Measurements from ENCODE around the gene AMBP.
"Not testable (repeated sequence)": the region's sequence is repeated elsewhere in the genome, so short reads cannot be mapped to it uniquely, and the experiment has no call there.

Gene AMBP

DNA sequence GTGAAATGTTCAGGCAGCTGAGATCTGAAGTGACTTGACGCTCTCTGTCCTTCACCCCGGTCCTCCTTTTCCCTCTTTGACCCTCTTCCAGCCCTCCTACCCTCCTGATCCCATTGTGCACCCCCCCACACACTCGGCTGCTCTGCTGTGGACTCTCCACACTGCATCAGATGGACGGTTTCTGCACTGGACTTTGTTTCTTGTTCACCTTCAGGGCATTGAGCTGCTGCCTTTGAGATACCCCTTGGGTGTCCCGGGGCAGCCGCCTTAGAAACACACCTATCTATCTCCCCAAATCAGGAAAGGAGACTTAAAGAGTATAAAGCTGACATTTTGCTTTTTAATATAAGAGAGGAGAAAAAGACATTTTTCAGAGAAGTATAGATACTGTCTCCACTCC is 27.5 kb downstream of the AMBP start:
- no peak for DNase-seq (ENCODE audit: low read depth)

DNA sequence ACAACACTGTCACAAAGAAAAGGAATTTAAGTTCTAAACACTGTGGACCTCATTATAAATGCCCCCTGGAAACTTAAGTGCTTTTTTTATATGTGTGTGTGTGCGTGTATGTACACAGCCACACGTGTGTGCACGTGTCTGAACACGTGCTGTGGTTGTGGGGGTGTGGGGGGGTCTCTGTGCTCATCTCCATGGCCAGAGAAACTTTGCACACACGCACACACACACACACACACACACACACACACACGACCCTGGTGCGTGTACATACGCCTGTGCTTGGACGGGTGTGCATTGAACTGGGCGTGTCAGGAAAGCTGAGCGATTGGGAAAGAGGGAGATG is 27.9 kb downstream of the AMBP start:
- DNase-seq (ENCODE audit: low read depth) = no peak

GRCh38 chr9:114049441-114050225 is 28.5 kb downstream of the AMBP start:
- no peak for DNase-seq (ENCODE audit: low read depth)

- no peak for DNase-seq (ENCODE audit: low read depth)
Observed at GRCh38 chr9:114048533-114049415, 29.3 kb downstream of the AMBP start.

DNA sequence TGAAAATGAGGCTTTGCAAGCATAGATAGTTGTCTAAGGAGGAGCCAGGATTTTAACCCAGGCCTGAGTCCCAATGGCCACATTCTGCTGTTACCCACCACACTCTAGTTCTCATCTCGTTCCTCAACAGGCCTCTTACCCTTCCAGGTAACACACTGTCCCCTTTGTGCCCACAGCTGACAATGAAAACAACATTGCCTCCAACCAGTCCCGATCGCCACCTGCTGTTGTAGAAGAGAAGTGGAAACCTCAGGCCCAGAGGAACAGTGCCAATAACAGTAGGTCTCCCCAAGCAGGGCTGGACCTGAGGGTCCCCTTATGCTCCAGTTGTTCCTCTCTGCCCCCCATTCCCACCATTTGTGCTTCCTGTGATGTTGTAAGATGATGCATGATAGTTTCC is 30.4 kb downstream of the AMBP start:
- DNase-seq (ENCODE audit: low read depth) = no peak

DNA sequence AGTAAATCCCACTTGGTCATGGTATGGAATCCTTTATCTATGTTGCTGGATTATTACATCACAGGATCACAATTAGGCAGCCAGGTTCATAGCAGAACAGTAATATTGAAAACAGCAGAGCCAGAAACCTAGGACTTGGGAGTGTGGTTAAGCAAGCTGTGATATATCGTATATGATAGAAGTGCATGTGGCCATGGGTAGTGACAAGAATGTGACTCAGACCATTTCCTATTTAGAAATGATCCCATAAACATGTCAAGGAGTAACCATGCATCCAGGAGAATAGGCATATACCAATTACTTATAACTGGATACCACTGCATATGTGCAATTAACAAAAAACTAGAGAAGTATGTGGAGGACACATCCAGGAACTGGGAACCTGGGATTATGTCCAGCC is 31.2 kb downstream of the AMBP start:
- no peak for DNase-seq (ENCODE audit: low read depth)

DNA sequence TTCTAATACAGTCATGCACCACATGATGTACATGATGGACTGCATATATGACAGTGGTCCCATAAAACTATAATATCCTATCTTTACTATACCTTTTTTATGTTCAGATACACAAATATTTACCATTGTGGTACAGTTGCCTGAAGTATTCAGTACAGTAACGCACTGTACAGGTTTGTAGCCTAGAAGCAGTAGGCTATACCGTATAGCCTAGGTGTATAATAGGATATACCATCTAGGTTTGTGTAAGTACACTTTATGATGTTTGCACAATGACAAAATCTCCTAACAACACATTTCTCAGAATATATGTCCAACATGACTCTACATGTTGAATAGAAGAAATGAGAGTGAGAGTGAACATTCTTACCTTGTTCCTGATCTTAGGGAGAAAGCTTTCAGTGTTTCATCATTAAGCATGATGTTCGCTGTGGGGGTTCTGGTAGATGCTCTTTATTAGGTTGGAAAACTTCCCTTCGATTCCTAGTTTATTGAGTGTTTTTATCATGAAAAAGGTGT is 31.8 kb downstream of the AMBP start:
- DNase-seq (ENCODE audit: low read depth) = no peak

DNA sequence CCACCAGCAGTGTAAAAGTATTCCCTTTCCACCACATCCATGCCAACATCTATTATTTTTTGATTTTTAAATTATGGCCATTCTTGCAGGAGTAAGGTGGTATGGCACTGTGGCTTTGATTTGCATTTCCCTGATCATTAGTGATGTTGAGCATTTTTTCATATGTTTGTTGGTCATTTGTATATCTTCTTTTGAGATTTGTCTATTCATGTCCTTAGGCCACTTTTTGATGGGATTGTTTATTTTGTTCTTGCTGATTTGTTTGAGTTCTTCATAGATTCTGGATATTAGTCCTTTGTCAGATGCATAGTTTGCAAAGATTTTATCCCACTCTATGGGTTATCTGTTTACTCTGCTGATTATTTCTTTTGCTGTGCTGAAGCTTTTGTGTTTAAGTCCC is 34.4 kb downstream of the AMBP start:
- not testable (repeated sequence) for DNase-seq (ENCODE audit: low read depth)

DNA sequence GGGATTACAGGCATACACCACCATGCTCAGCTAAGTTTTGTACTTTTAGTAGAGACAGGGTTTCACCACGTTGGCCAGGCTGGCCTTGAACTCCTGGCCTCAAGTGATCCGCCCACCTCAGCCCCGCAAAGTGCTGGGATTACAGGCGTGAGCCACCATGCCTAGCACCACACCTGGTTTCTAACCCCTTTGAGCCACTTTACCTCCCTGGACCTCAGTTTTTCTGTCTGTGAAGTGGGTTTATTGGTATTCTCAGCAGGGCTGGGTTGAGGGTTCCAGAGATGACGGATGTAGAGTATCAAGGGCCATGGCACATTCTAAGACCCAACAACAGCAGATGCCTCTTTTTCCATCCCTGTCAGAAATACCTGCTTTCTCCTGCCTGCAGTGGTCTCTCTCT is 38.6 kb downstream of the AMBP start:
- DNase-seq (ENCODE audit: low read depth) = no peak

- no peak for DNase-seq (ENCODE audit: low read depth)
Observed at GRCh38 chr9:114038724-114039313, 39.3 kb downstream of the AMBP start.

DNA sequence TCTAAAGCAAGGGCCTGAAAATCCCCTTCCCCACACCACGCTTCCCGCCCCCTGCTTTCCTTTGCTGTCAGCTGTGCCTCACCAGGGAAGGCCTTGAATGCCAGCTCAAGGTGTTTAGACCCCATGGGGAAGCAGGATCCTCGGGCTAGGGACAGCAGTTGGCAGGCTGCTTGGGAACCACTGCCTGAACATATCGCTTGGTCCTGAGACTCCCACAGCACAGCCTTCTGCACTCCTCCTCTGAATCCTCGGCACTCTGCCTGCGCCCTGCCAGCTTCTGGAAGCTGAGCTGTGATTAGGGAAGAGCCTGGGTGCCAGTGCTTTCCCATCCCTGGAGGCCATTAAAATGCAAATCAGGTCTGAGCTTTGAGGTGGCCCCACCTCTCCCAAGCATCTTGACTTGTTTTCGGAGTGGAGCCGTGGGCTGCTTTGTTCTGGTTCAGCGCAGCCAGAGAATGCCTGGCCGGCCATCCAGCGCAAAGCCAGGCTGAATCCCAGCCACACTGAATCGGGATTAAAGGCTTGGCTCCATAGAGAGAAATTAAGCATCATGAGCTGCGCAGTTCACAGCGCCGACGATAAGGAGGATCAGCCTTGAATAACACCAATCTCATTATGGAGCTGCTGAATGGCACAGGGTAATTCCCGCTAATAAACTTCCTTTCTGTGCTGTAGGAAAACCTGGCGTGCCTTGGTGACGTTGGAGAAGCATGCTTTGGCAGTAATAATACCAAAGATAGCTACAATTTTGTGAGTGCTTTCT is 40.0 kb downstream of the AMBP start:
- no peak for DNase-seq (ENCODE audit: low read depth)

GRCh38 chr9:114037249-114037648 is 40.9 kb downstream of the AMBP start:
- DNase-seq (ENCODE audit: low read depth) = no peak

DNA sequence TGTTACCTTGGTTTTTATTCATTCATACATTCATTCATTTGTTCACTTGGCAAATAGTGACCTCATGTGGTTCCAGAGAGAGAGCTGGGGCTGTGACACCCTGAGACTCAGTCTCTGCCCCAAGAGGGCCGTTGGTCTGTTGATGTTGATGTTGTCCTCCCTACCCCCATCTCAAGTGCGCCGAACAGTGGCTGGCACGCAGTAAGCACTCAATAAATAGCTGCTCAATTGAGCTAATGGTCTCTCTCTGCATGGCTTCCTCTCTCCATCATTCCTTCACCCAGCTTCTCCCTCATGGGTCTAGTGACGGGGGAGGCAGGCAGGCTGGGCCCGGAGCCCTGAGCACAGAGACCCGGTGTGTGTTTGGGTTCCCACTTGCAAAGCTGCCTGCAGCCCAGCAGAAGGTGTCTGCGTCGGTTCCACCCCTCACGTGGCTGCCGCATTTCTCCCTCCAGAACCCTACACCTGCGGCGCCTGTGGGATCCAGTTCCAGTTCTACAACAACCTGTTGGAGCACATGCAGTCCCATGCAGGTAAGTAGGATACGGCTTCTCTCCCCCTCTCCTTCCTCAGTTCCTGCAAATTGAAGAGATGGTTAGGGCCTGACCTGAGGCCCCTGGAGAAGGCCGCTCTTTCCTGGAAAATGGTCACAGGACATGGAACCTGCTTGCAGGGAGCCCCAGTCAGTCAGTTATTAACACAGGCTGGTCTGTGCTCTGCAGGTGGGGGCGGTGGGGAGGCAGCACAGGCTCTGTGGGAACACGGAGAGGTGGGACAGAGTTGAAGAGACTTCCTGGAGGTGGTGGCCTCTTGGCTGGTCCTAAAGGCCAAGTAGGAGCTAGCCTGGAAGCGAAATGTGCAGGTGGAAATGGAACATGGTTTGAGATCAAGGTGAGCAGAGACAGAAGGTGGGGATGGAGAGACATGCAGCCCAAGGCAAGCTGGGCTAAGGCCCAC is 42.0 kb downstream of the AMBP start:
- no peak for DNase-seq (ENCODE audit: low read depth)

GRCh38 chr9:114035221-114035844 is 42.8 kb downstream of the AMBP start:
- no peak for DNase-seq (ENCODE audit: low read depth)

DNA sequence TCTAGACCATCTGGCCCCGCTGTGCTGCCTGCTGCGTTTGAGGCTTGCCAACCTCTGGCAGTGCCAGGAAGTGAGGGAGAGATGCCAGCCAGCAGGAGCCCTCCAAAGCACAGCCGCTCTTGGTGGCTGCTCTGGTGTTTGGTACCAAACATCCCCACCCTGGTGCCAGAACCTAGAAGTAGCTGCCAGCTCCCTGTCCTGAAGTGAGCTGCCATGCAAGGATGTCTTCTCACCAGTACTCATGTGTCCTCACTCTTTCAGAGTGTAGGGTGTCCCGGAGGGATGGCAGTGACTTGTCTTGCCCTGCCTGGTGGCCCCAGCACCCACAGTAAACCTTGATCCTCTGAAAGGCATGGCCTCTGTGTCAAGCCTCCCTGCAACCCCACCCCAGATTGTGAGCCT is 43.4 kb downstream of the AMBP start:
- DNase-seq (ENCODE audit: low read depth) = no peak

- DNase-seq (ENCODE audit: low read depth) = no peak
Observed at GRCh38 chr9:114034196-114034595, 43.9 kb downstream of the AMBP start.

GRCh38 chr9:114033397-114034103 is 44.5 kb downstream of the AMBP start:
- DNase-seq (ENCODE audit: low read depth) = no peak

GRCh38 chr9:114031948-114032840 is 45.9 kb downstream of the AMBP start:
- DNase-seq (ENCODE audit: low read depth) = no peak
